Sciatic nerve (tissue), 2 donors: ENCODE results near the gene GADD45G. TPM values are rescaled to one million over a fixed set of nuclear protein-coding genes. Genes with fewer than 3 reads are reported as not detected.

ENCODE experiments used
- ATAC-seq: fragments of 200-7000 bp; cut with Tn5 transposase; one replicate; pipeline ENCODE4 v1.9.1; 2020; ENCODE audit warnings: mild to moderate bottlenecking, moderate library complexity
- DNase-seq: peaks from one replicate; pipeline ENCODE4 v3.0.0-alpha.2; 2020; ENCODE audit warnings: low spot score
- intact Hi-C: fragments of 100-400 bp; cut with DNase I; formaldehyde crosslinking; loops from one replicate; pipeline ENCODE4 v1.14.2; 2022
- total RNA-seq: library from RNA; stranded (reverse); fragmentation: NEBNext Ultra II Directional; extraction: Animal tissue kit (Norgen Biotek cat#: 25700); gene quantifications from one replicate; pipeline ENCODE4 v1.2.1, GENCODE V29; 2021
- donor health status: DM: no; HTN: no; CAD: no.
- donor health status: DM: no; HTN: no; CAD: no.

Gene GADD45G
- total RNA-seq, 1 donor from 2014 or later = 3.5 TPM

- intact Hi-C loops = no loop called here
- DNase-seq = no peak
- peak; percentile 84 for ATAC-seq
Measured at GRCh38 chr9:89639367-89639795, 34.6 kb downstream of the GADD45G start.

- peak; percentile 13 for ATAC-seq
- no peak for DNase-seq
- intact Hi-C loops = no loop called here
Measured at GRCh38 chr9:89639961-89640360, 35.1 kb downstream of the GADD45G start.

- intact Hi-C loops = no loop called here
- ATAC-seq (peak; percentile 27), DNase-seq (no peak)
Measured at GRCh38 chr9:89640361-89640760, 35.5 kb downstream of the GADD45G start.

GRCh38 chr9:89640801-89641200 lies 36.0 kb downstream of the GADD45G start:
- intact Hi-C loops = no loop called here
- DNase-seq = peak; percentile 25
- ATAC-seq = peak; percentile 5

GRCh38 chr9:89641980-89642379 lies 37.2 kb downstream of the GADD45G start:
- intact Hi-C loops = no loop called here
- no peak for DNase-seq
- ATAC-seq = no peak

- ATAC-seq = no peak
- intact Hi-C loops = no loop called here
- peak; percentile 35 for DNase-seq
Measured at GRCh38 chr9:89642789-89643188, 38.0 kb downstream of the GADD45G start.

- DNase-seq = no peak
- no peak for ATAC-seq
- intact Hi-C loops = no loop called here
Measured at GRCh38 chr9:89646189-89646939, 41.6 kb downstream of the GADD45G start.

- ATAC-seq (no peak), DNase-seq (peak; percentile 19)
- intact Hi-C loops = no loop called here
Measured at GRCh38 chr9:89647366-89648128, 42.7 kb downstream of the GADD45G start.

GRCh38 chr9:89648247-89649000 lies 43.6 kb downstream of the GADD45G start:
- intact Hi-C loops = no loop called here
- ATAC-seq = peak; percentile 10
- peak; percentile 21 for DNase-seq

GRCh38 chr9:89649039-89649691 lies 44.4 kb downstream of the GADD45G start:
- no peak for DNase-seq
- intact Hi-C loops = no loop called here
- ATAC-seq = no peak

GRCh38 chr9:89654025-89654662 lies 49.3 kb downstream of the GADD45G start:
- no peak for DNase-seq
- peak; percentile 48 for ATAC-seq
- intact Hi-C loops = no loop called here

- intact Hi-C loops = no loop called here
- peak; percentile 8 for ATAC-seq
- DNase-seq = peak; percentile 45
Measured at GRCh38 chr9:89655056-89655989, 50.5 kb downstream of the GADD45G start.

Other genes starting within 250 kb of the GADD45G start
- gene SEMA4D, start 106.9 kb upstream of the GADD45G start, total RNA-seq = 35.8 TPM